Measurements from ENCODE around the gene OR2B6.

- TF ChIP-seq CTCF (IDR thresholded peaks at IDR 0.05): no peak
- no peak for TF ChIP-seq POLR2A (IDR thresholded peaks at IDR 0.05)
- TF ChIP-seq EP300 (IDR thresholded peaks at IDR 0.05): no peak
Observed at GRCh38 chr6:27951040-27951439, 6.0 kb upstream of the OR2B6 start.
